ENCODE results near the gene FLOT2.

DNA sequence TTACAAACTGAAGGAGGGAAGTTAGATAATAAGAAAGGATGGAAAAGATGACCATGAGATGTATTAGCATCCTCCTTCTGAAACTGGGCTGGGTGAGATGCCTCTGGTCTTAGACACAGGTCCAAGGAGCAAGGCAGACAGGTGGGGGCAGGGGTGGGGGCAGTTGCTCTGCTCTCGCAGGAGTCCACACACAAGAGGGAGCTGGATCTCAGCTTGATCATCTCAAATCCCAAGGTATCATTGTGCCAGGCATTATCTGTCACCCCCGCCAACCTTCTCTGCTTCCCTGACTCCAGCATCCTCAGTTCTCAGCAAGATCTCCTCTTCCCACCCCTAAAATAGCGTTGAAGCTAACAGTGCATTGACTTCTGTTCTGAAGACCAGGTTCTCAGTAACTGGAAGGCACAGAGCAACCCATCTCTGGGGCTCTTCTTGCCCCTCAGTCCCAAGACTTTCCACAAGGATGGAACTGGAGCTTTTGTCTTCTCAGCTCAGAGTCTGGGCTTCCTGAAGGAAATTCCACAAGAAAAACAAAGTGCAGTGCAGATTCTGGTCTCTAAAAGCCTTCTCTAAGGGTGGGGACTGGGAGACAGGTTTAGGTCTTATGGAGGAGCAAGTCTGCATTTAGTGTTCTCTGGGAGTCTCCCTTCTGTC, 1.6 kb downstream of the FLOT2 start:
- TF ChIP-seq GATA2 (IDR thresholded peaks at IDR 0.05; ENCODE audit: low read depth, low read length) (no peak), GATA3 (IDR thresholded peaks at IDR 0.05; ENCODE audit: low read depth, low read length) (no peak)
